Subcutaneous abdominal adipose tissue (tissue), 5 donors: Measurements from ENCODE around the gene TOB1.

ENCODE experiments used
- H3K27ac ChIP-seq: one replicate; pipeline ENCODE4 v1.7.0; 2013; ENCODE audit warnings: low read depth, mild to moderate bottlenecking, inconsistent platforms, low read length, moderate library complexity
- H3K27me3 ChIP-seq, 5 donors: one replicate each; pipeline ENCODE4 v1.7.0; 2013; ENCODE audit warnings: low read length in 5 of 5, inconsistent platforms in 1 of 5; ENCODE audit not compliant: control insufficient read depth in 5 of 5, insufficient read depth in 4 of 5
- H3K36me3 ChIP-seq, 5 donors: one replicate each; pipeline ENCODE4 v1.7.0; 2013; ENCODE audit warnings: low read length in 5 of 5; ENCODE audit not compliant: control insufficient read depth in 5 of 5, insufficient read depth in 5 of 5
- H3K4me1 ChIP-seq, 5 donors: one replicate each; pipeline ENCODE4 v1.7.0; 2013; ENCODE audit warnings: low read length in 5 of 5, mild to moderate bottlenecking in 3 of 5, moderate library complexity in 1 of 5; ENCODE audit not compliant: control insufficient read depth in 5 of 5, insufficient read depth in 5 of 5
- H3K4me3 ChIP-seq, 5 donors: one replicate each; pipeline ENCODE4 v1.7.0; 2013; ENCODE audit warnings: low read length in 5 of 5, low read depth in 1 of 5
- H3K9ac ChIP-seq, 5 donors: one replicate each; pipeline ENCODE4 v1.7.0; 2013; ENCODE audit warnings: low read length in 5 of 5, mild to moderate bottlenecking in 4 of 5, moderate library complexity in 3 of 5
- H3K9me3 ChIP-seq, 5 donors: one replicate each; pipeline ENCODE4 v1.7.0; 2013; ENCODE audit warnings: low read length in 5 of 5; ENCODE audit not compliant: control insufficient read depth in 5 of 5
- donor health status: healthy.
- donor health status: healthy.
- donor health status: healthy.
- donor health status: healthy.
- donor health status: healthy.

The TOB1 gene

DNA sequence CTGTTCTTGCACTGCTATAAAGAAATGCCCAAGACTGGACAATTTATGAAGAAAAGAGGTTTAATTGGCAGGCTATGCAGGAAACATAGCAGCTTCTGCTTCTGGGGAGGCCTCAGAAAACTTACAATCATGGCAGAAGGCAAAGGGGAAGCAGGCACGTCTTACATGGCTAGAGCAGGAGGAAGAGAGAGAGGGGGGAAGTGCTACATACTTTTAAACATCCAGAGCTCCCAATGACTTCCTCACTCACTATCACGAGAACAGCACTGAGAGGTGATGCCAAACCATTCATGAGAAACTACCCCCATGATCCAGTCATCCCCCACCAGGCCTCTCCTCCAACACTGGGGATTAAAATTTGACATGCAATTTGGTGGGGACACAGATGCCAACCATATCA lies 17.4 kb downstream of the TOB1 start:
- H3K4me1 ChIP-seq, result peaks cover 0 to 11% (median 6%) of the 10 kb centered on the region in 5 donors
- no peak overlapping the region for H3K9ac ChIP-seq
- no peaks in the 10 kb centered on the region for H3K36me3 ChIP-seq
- H3K27me3 ChIP-seq, result no peaks in the 10 kb centered on the region
- no peak overlapping the region for H3K27ac ChIP-seq
- H3K4me3 ChIP-seq, result no peak overlapping the region
- H3K9me3 ChIP-seq, result no peaks in the 10 kb centered on the region

DNA sequence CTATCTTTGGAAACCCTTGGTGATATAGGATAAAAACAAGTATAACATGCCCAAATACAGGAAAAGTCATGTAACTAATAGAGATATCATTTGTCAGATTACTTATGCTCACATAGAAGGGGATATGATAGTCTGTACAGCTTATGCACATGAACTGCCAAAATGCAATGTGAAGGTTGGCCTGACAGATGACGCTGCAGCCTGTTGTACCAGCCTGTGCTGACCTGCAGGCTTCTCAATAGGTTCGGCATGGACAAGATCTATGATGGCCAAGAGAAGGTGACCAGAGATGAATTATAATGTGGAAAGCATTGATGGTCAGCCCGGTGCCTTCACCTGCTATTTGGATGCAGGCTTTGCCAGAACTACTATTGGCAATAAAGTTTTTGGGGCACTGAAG lies 18.1 kb downstream of the TOB1 start:
- H3K4me1 ChIP-seq, result peaks cover 0 to 11% (median 6%) of the 10 kb centered on the region in 5 donors
- H3K27me3 ChIP-seq, result peaks cover 0 to 2% (median 0%) of the 10 kb centered on the region in 5 donors
- H3K27ac ChIP-seq, result no peak overlapping the region
- H3K36me3 ChIP-seq, result no peaks in the 10 kb centered on the region
- no peak overlapping the region for H3K4me3 ChIP-seq
- no peak overlapping the region for H3K9ac ChIP-seq
- no peaks in the 10 kb centered on the region for H3K9me3 ChIP-seq

DNA sequence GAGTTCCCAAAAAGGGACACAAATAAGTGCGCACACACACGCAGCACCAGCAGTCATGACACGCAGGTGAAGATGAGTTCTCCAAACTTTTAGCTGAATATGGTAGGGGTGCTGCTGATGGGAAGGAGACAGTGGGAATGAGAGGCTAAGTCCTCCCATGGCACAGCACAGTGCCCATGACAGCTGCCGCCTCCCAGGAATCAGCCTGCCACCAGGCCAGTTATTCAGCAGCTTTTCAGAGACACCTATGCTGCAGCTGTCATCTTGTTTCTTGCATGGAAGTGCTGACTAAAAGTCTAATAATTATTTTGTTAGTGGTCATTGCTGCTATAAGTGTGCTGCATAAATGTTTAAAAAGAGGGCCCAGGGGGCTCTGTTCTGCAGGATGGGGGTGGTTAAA lies 18.6 kb downstream of the TOB1 start:
- Histone ChIP-seq H3K4me1 (peaks cover 0 to 9% (median 5%) of the 10 kb centered on the region in 5 donors), H3K9ac (no peak overlapping the region), H3K27ac (no peak overlapping the region), H3K9me3 (no peaks in the 10 kb centered on the region), H3K27me3 (peaks cover 0 to 3% (median 0%) of the 10 kb centered on the region in 5 donors), H3K4me3 (no peak overlapping the region), H3K36me3 (no peaks in the 10 kb centered on the region)

DNA sequence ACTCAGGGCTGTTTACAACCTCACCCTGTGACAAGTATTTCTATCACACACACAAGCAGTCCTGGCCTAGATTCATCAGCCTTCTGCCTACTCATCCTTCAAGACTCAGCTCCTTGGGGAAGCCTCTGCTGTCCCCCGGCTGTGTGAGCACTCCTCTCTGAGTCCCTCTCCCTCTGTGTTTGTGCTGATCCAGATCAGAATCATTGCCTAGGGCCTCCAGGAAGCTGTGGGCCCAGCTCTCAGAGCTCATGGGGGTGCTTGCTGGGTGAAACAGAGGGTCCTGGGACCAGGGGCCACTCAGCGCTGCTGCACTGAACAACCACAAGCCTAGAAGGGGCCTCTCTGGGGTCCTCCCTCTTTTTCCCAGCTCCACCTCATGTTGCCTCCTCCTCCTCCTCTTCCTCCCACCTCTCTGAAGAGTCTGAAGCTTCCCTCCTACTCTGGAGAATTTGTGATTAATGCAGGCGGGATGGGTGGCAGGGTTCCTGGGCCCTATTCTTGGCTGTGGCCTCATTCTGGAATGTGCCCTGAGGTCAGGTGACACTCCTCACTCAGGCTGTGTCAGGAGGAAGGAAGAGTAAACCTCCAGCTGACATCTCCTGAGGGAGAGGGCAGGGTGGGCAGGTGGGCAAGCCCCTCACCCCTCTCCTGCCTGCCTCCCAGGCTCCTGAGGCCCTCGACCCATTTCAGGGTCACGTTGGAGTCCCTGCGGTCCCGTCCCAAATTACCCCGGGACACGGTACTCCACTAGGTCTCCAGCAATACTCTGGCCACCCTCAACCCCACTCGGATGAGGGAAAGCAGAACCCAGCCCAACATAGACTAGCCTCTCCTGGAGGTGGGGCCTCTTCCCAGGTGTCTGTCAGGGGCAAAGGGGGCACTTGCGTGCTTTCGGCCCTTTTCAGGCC lies 20.7 kb downstream of the TOB1 start:
- H3K4me1 ChIP-seq, result no peaks in the 10 kb centered on the region
- no peaks in the 10 kb centered on the region for H3K9me3 ChIP-seq
- H3K27me3 ChIP-seq, result peaks cover 0 to 3% (median 0%) of the 10 kb centered on the region in 5 donors
- no peaks in the 10 kb centered on the region for H3K36me3 ChIP-seq
- H3K9ac ChIP-seq, result no peak overlapping the region
- no peak overlapping the region for H3K4me3 ChIP-seq
- H3K27ac ChIP-seq, result no peak overlapping the region

DNA sequence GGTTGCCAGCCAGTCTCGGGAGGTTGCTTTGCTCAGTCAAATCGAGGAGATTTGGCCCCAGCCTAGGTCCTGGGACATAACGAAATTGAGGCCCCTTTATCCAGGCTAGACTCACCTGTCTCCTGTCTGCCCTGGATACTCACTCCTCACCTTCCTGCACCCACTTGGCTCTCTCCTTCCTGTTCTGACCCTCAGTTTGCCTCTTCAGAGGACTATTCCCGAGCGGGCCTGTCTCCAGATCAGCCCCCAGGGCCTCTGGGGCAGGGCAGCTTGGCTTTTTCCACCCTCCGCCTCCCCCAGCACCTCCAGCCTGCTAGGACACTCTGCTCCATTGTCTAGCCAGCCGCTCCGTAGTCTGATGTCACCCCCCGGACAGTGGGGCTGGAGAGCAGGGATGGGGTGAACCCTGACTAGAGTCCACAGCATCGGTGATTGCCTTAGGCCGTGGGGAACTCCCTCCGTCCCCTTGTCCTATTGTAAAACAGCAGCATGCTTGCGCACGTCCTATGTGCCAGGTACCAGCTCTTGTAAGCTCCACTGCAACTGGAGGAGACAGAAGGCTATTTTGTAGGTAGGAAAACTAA lies 21.9 kb downstream of the TOB1 start:
- Histone ChIP-seq H3K9me3 (no peaks in the 10 kb centered on the region), H3K9ac (no peak overlapping the region), H3K36me3 (no peaks in the 10 kb centered on the region), H3K4me1 (no peaks in the 10 kb centered on the region), H3K27me3 (peaks cover 0 to 3% (median 0%) of the 10 kb centered on the region in 5 donors), H3K4me3 (no peak overlapping the region), H3K27ac (no peak overlapping the region)

DNA sequence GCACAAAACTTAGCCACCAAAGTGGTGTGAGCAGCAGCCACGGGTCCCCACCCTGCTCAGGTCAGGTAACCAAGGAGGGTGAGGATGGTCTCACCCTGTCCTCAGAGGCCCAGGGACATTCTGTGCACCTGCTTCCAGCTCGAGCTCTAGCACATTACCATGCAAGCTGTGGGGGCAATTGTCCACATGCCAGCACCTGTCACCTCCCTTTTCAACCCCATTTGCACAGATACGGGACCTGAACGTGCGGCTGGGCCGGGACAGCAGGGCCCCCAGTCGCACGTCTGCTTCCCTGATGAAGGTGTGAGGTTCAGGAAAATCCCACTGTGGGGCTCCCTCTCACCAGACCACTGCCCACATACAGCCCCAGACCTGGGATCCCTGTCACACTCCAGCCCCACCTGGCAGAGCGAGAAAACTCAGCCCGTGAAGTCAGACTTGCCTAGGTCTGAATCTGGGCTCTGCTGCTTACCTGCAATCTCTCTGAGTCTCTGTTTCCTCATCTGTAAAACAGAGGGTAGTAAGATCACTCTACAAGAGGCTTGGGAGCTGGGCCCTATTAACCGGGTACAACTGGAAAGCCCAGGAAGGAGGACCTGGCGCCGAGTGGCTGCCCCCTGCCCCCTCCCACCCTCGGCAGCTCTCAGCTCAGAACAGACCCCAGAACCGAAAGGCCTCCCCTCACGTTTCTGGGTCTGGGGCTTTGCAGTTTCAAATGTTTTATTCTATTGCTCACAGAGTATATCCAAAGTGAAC lies 22.8 kb downstream of the TOB1 start:
- H3K9ac ChIP-seq, result no peak overlapping the region
- H3K36me3 ChIP-seq, result no peaks in the 10 kb centered on the region
- no peaks in the 10 kb centered on the region for H3K4me1 ChIP-seq
- H3K27ac ChIP-seq, result no peak overlapping the region
- H3K27me3 ChIP-seq, result peaks cover 0 to 3% (median 0%) of the 10 kb centered on the region in 5 donors
- H3K4me3 ChIP-seq, result no peak overlapping the region
- H3K9me3 ChIP-seq, result no peaks in the 10 kb centered on the region

DNA sequence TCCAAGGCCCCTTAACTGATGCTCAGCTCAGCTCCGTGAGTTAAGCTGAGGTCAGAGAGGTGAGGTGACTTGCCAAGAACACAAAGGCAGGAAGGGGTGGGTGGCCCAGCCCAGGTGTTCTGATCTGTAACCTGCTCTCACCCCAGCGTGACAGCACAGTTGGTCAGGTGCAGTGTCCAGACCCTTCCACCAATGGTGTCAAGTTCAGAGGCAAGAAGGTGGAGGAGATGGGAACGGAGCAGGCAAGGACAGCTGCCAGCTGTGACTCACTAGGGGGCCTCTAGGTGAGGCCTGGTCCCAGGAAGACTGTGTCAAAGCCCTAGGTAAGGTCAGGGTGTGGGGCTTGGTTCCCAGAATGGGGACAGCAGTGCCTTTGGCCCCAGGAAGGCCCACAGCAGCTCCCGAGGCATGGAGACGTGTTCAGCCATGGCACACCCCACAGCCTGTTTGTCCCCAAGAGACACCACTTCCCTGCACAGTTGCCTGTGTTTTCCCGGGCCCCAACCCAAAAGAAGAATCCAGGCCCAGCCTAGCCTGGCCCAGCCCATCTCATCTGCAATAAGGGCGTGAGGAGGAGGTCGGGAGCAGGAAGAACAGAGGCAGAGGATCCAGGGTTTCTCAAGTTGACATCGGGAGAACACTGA lies 23.5 kb downstream of the TOB1 start:
- no peak overlapping the region for H3K27ac ChIP-seq
- no peak overlapping the region for H3K9ac ChIP-seq
- H3K27me3 ChIP-seq, result peaks cover 0 to 3% (median 0%) of the 10 kb centered on the region in 5 donors
- H3K36me3 ChIP-seq, result no peaks in the 10 kb centered on the region
- H3K9me3 ChIP-seq, result no peaks in the 10 kb centered on the region
- no peak overlapping the region for H3K4me3 ChIP-seq
- H3K4me1 ChIP-seq, result no peaks in the 10 kb centered on the region

DNA sequence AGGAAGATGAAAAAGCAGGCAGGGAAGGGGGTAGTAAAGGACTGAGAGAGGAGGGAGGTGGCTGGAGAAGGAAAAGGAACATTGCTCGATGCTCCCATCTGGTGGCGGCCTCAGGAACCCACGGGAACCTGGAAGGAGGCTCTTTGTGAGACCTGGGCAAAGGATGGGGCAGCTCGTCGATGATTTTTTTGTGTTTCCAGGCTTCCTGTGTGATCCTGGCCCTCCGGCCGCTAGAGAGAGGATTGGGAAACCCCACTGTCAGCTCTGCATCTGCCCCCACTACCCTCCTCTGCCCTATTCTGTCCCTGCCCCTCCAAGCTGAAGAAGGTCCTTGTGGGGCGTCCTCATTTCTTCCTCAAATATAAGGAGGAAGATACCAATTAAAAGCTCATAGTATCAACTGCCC lies 24.2 kb downstream of the TOB1 start:
- Histone ChIP-seq H3K36me3 (no peaks in the 10 kb centered on the region), H3K27me3 (peaks cover 0 to 3% (median 0%) of the 10 kb centered on the region in 5 donors), H3K4me3 (no peak overlapping the region), H3K9ac (no peak overlapping the region), H3K27ac (no peak overlapping the region), H3K9me3 (no peaks in the 10 kb centered on the region), H3K4me1 (no peaks in the 10 kb centered on the region)

DNA sequence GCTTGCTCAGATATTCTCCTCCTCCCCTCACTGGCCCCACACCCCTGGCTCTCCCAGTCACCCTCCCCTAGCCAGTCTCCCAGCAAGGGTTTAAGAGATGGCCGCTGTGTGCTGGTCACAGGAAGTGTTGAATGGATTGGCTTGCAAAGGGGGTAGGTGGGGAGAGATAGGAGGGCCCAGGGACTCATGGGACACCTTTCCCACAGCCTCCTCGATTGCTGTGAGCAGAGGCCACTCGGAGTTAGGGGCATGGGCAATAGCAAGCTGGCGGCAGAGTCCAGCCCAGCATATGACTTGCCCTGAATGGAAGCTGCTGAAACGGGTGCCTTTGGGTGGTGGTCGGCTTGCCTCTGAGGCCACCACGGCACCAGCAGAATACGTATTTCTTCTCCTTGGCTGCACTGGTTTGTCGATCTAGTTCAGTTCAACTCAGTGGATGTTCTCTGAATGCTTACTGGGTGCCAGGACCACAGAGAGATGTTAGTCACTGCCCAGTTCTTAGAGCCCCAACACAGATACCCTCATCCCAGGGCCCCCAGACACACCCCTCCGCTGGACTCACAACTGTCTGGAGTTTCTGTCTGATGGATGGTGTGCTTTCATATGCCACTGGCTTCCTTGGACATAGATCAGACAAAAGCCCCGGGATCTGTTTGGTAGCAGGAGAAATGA lies 24.7 kb downstream of the TOB1 start:
- Histone ChIP-seq H3K9ac (no peak overlapping the region), H3K4me3 (no peak overlapping the region)

More for the DNA sequence above, 24.7 kb downstream of the TOB1 start:
- Histone ChIP-seq H3K4me1 (no peaks in the 10 kb centered on the region), H3K27me3 (peaks cover 0 to 3% (median 0%) of the 10 kb centered on the region in 5 donors), H3K27ac (no peak overlapping the region), H3K9me3 (no peaks in the 10 kb centered on the region), H3K36me3 (no peaks in the 10 kb centered on the region)
